ENCODE results near the gene MPP1.

The MPP1 gene

GRCh38 chrX:154793084-154793795, 12.0 kb downstream of the MPP1 start:
- no peak for TF ChIP-seq CREB1 (IDR thresholded peaks at IDR 0.05; ENCODE audit: low read depth)
- TF ChIP-seq TEAD4 (IDR thresholded peaks at IDR 0.05), result no peak
- TF ChIP-seq USF1 (IDR thresholded peaks at IDR 0.05), result no peak
- no peak for TF ChIP-seq YY1 (IDR thresholded peaks at IDR 0.05; ENCODE audit: low read depth)
- no peak for TF ChIP-seq ZBTB7A (IDR thresholded peaks at IDR 0.05; ENCODE audit: low read depth)
- TF ChIP-seq RAD21 (IDR thresholded peaks at IDR 0.05; ENCODE audit: low read depth), result no peak
- TF ChIP-seq NFIC (IDR thresholded peaks at IDR 0.05), result no peak
- no peak for TF ChIP-seq MAX (IDR thresholded peaks at IDR 0.05)
- no peak for TF ChIP-seq CEBPB (IDR thresholded peaks at IDR 0.05)
- TF ChIP-seq FOXM1 (IDR thresholded peaks at IDR 0.05; ENCODE audit: borderline replicate concordance, low read depth), result no peak
- no peak for TF ChIP-seq EGR1 (IDR thresholded peaks at IDR 0.05)
- TF ChIP-seq EP300 (IDR thresholded peaks at IDR 0.05; ENCODE audit: borderline replicate concordance), result no peak
- no peak for TF ChIP-seq TCF12 (IDR thresholded peaks at IDR 0.05; ENCODE audit: low read depth)
- TF ChIP-seq REST (IDR thresholded peaks at IDR 0.05; ENCODE audit: low read depth), result no peak
- no peak for TF ChIP-seq TAF1 (IDR thresholded peaks at IDR 0.05; ENCODE audit: low read depth)

GRCh38 chrX:154791939-154792338, 13.3 kb downstream of the MPP1 start:
- no peak for TF ChIP-seq EGR1 (IDR thresholded peaks at IDR 0.05)
- no peak for TF ChIP-seq NFIC (IDR thresholded peaks at IDR 0.05)
- TF ChIP-seq REST (IDR thresholded peaks at IDR 0.05; ENCODE audit: low read depth), result no peak
- TF ChIP-seq RAD21 (IDR thresholded peaks at IDR 0.05; ENCODE audit: low read depth), result no peak

GRCh38 chrX:154791467-154791866, 13.8 kb downstream of the MPP1 start:
- TF ChIP-seq CREB1 (IDR thresholded peaks at IDR 0.05; ENCODE audit: low read depth), result no peak
- TF ChIP-seq TCF12 (IDR thresholded peaks at IDR 0.05; ENCODE audit: low read depth), result no peak

GRCh38 chrX:154785716-154786115, 19.6 kb downstream of the MPP1 start:
- TF ChIP-seq USF1 (IDR thresholded peaks at IDR 0.05) (no peak), REST (IDR thresholded peaks at IDR 0.05; ENCODE audit: low read depth) (no peak), MAX (IDR thresholded peaks at IDR 0.05) (no peak), TCF12 (IDR thresholded peaks at IDR 0.05; ENCODE audit: low read depth) (no peak), FOXM1 (IDR thresholded peaks at IDR 0.05; ENCODE audit: borderline replicate concordance, low read depth) (no peak), CEBPB (IDR thresholded peaks at IDR 0.05) (no peak), NFIC (IDR thresholded peaks at IDR 0.05) (no peak), EGR1 (IDR thresholded peaks at IDR 0.05) (no peak), TEAD4 (IDR thresholded peaks at IDR 0.05) (no peak), CREB1 (IDR thresholded peaks at IDR 0.05; ENCODE audit: low read depth) (no peak), EP300 (IDR thresholded peaks at IDR 0.05; ENCODE audit: borderline replicate concordance) (no peak), RAD21 (IDR thresholded peaks at IDR 0.05; ENCODE audit: low read depth) (no peak), TAF1 (IDR thresholded peaks at IDR 0.05; ENCODE audit: low read depth) (no peak), ZBTB7A (IDR thresholded peaks at IDR 0.05; ENCODE audit: low read depth) (no peak), YY1 (IDR thresholded peaks at IDR 0.05; ENCODE audit: low read depth) (no peak)
